Hematopoietic multipotent progenitor cell treated with erythropoietin and hydrocortisone succinate and interleukin-3 and kit ligand, for 6 days (in vitro differentiated cells): Measurements from ENCODE around the gene TPCN1.

Experiments used
- DNase-seq: peaks from one replicate; pipeline ENCODE4 v3.0.0-alpha.2; 2015

The TPCN1 gene

GRCh38 chr12:113221181-113221996 lies at the start of gene TPCN1:
Gene TPCN1 (plus strand): TSS chr12:113221464. CDS start chr12:113226853, 5,389 bp downstream.
- DNase-seq, result peak; percentile 100

GRCh38 chr12:113171543-113171942 lies 49.7 kb upstream of the TPCN1 start:
- DNase-seq, result no peak

- no peak for DNase-seq
Observed at GRCh38 chr12:113172185-113172584, 49.1 kb upstream of the TPCN1 start.

GRCh38 chr12:113173081-113173698 lies 48.1 kb upstream of the TPCN1 start:
- DNase-seq, result no peak

- DNase-seq, result peak; percentile 72
Observed at GRCh38 chr12:113174461-113175384, 46.5 kb upstream of the TPCN1 start.

GRCh38 chr12:113179023-113179422 lies 42.2 kb upstream of the TPCN1 start:
- DNase-seq, result no peak

GRCh38 chr12:113180333-113180732 lies 40.9 kb upstream of the TPCN1 start:
- no peak for DNase-seq

GRCh38 chr12:113181975-113182374 lies 39.3 kb upstream of the TPCN1 start:
- DNase-seq, result no peak

GRCh38 chr12:113183030-113183589 lies 38.2 kb upstream of the TPCN1 start:
- no peak for DNase-seq

GRCh38 chr12:113184098-113184899 lies 37.0 kb upstream of the TPCN1 start:
- no peak for DNase-seq

- DNase-seq, result peak; percentile 97
Observed at GRCh38 chr12:113184900-113185179, 36.4 kb upstream of the TPCN1 start.

GRCh38 chr12:113185180-113186032 lies 35.9 kb upstream of the TPCN1 start, which contains the start of the genes DDX54 and RITA1:
Gene DDX54 (minus strand): TSS chr12:113185478. CDS start chr12:113185451, 27 bp downstream.
Gene RITA1 (plus strand): TSS chr12:113185721. CDS start chr12:113186747, 1,026 bp downstream.
- peak; percentile 88 for DNase-seq

GRCh38 chr12:113186033-113186365 lies 35.3 kb upstream of the TPCN1 start:
- DNase-seq, result peak; percentile 67

- DNase-seq, result no peak
Observed at GRCh38 chr12:113186666-113187325, 34.5 kb upstream of the TPCN1 start.

- DNase-seq, result no peak
Observed at GRCh38 chr12:113189361-113189760, 31.9 kb upstream of the TPCN1 start.

GRCh38 chr12:113190761-113191160 lies 30.5 kb upstream of the TPCN1 start:
- DNase-seq, result peak; percentile 93

GRCh38 chr12:113191227-113191626 lies 30.0 kb upstream of the TPCN1 start:
- peak; percentile 86 for DNase-seq

- DNase-seq, result no peak
Observed at GRCh38 chr12:113194971-113195391, 26.3 kb upstream of the TPCN1 start.

- no peak for DNase-seq
Observed at GRCh38 chr12:113195598-113195997, 25.7 kb upstream of the TPCN1 start.

- no peak for DNase-seq
Observed at GRCh38 chr12:113196582-113196981, 24.7 kb upstream of the TPCN1 start.

GRCh38 chr12:113196990-113197389 lies 24.3 kb upstream of the TPCN1 start:
- peak; percentile 95 for DNase-seq
